ENCODE measurements around the gene EIF4E1B. TPM values are rescaled to one million over a fixed set of nuclear protein-coding genes. Genes with fewer than 3 reads are reported as not detected.

EIF4E1B gene
- total RNA-seq, 1 donor from 2014 or later = not detected

GRCh38 chr5:176636426-176636825 is 6.0 kb downstream of the EIF4E1B start:
- no peaks in the 10 kb centered on the region for H3K36me3 ChIP-seq
- H3K27ac ChIP-seq = no peak overlapping the region
- peaks cover 36% of the 10 kb centered on the region for H3K27me3 ChIP-seq
- no peak for TF ChIP-seq CTCF (IDR thresholded peaks at IDR 0.05)
- no peaks in the 10 kb centered on the region for H3K9me3 ChIP-seq
- no peaks in the 10 kb centered on the region for H3K4me1 ChIP-seq
- DNase-seq = no peak
- no peak for ATAC-seq
- intact Hi-C loops (cut with DNase I) = no loop called here
- no peak overlapping the region for H3K4me3 ChIP-seq

- ATAC-seq (no peak), DNase-seq (no peak)
- no peak for TF ChIP-seq CTCF (IDR thresholded peaks at IDR 0.05)
- Histone ChIP-seq H3K27ac (no peak overlapping the region), H3K9me3 (no peaks in the 10 kb centered on the region), H3K36me3 (no peaks in the 10 kb centered on the region), H3K27me3 (peaks cover 24% of the 10 kb centered on the region), H3K4me1 (no peaks in the 10 kb centered on the region), H3K4me3 (no peak overlapping the region)
- intact Hi-C loops (cut with DNase I) = no loop called here
Observed at GRCh38 chr5:176637556-176637955, 7.1 kb downstream of the EIF4E1B start.

GRCh38 chr5:176638437-176638836 is 8.0 kb downstream of the EIF4E1B start:
- ATAC-seq (no peak), DNase-seq (no peak)
- Histone ChIP-seq H3K4me3 (no peak overlapping the region), H3K27me3 (peaks cover 15% of the 10 kb centered on the region), H3K9me3 (no peaks in the 10 kb centered on the region), H3K27ac (no peak overlapping the region), H3K4me1 (no peaks in the 10 kb centered on the region), H3K36me3 (no peaks in the 10 kb centered on the region)
- intact Hi-C loops (cut with DNase I) = no loop called here
- TF ChIP-seq CTCF (IDR thresholded peaks at IDR 0.05) = no peak

- Histone ChIP-seq H3K4me3 (no peak overlapping the region), H3K4me1 (no peaks in the 10 kb centered on the region), H3K27ac (no peak overlapping the region), H3K27me3 (peaks cover 14% of the 10 kb centered on the region), H3K36me3 (no peaks in the 10 kb centered on the region), H3K9me3 (no peaks in the 10 kb centered on the region)
- DNase-seq (no peak), ATAC-seq (no peak)
- TF ChIP-seq CTCF (IDR thresholded peaks at IDR 0.05) = no peak
- intact Hi-C loops (cut with DNase I) = no loop called here
Observed at GRCh38 chr5:176639208-176639607, 8.7 kb downstream of the EIF4E1B start.

GRCh38 chr5:176639981-176640380 is 9.5 kb downstream of the EIF4E1B start:
- no peak overlapping the region for H3K4me3 ChIP-seq
- no peaks in the 10 kb centered on the region for H3K9me3 ChIP-seq
- H3K27me3 ChIP-seq = peaks cover 8% of the 10 kb centered on the region
- no peak overlapping the region for H3K27ac ChIP-seq
- no peak for DNase-seq
- TF ChIP-seq CTCF (IDR thresholded peaks at IDR 0.05) = no peak
- no peaks in the 10 kb centered on the region for H3K36me3 ChIP-seq
- no peak for ATAC-seq
- intact Hi-C loops (cut with DNase I) = no loop called here
- no peaks in the 10 kb centered on the region for H3K4me1 ChIP-seq

GRCh38 chr5:176640616-176641015 is 10.1 kb downstream of the EIF4E1B start:
- intact Hi-C loops (cut with DNase I) = no loop called here
- ATAC-seq (no peak), DNase-seq (no peak)
- Histone ChIP-seq H3K9me3 (no peaks in the 10 kb centered on the region), H3K36me3 (no peaks in the 10 kb centered on the region), H3K4me1 (no peaks in the 10 kb centered on the region), H3K4me3 (no peak overlapping the region), H3K27ac (no peak overlapping the region), H3K27me3 (peaks cover 2% of the 10 kb centered on the region)
- TF ChIP-seq CTCF (IDR thresholded peaks at IDR 0.05) = no peak

All from upper lobe of right lung (tissue), 1 donor.